ENCODE data around the gene MAST3. TPM values are rescaled to one million over a fixed set of nuclear protein-coding genes. Genes with fewer than 3 reads are reported as not detected.

The MAST3 gene
- total and polyA plus RNA-seq, 2 of the 13 experiments (the other 11 are each of a cell fraction or from before 2014, with no cell fraction given), result 4.1 to 4.6 TPM

- no peak for TF ChIP-seq NR2F1 (CRISPR knock-in tag; IDR thresholded peaks at IDR 0.05)
- TF ChIP-seq ZKSCAN5 (CRISPR knock-in tag; IDR thresholded peaks at IDR 0.05), result no peak
- no peak; the same call in 1 of the 2 replicates for TF ChIP-seq POLR2G (IDR thresholded peaks at IDR 0.05; ENCODE audit: low read depth, low read length)
- TF ChIP-seq ZNF577 (CRISPR knock-in tag; IDR thresholded peaks at IDR 0.05; ENCODE audit: borderline replicate concordance, low read depth), result no peak
- TF ChIP-seq NFIB (CRISPR knock-in tag; IDR thresholded peaks at IDR 0.05; ENCODE audit: borderline replicate concordance), result no peak
- no peak for TF ChIP-seq ZNF616 (CRISPR knock-in tag; IDR thresholded peaks at IDR 0.05; ENCODE audit: low read depth)
- TF ChIP-seq ZNF570 (CRISPR knock-in tag; IDR thresholded peaks at IDR 0.05; ENCODE audit: borderline replicate concordance), result no peak
- TF ChIP-seq ZBTB40 (IDR thresholded peaks at IDR 0.05), result no peak
- peak; percentile 48; the same call in 1 of the 2 replicates for TF ChIP-seq ZBTB40 (CRISPR knock-in tag; IDR thresholded peaks at IDR 0.05)
- no peak for TF ChIP-seq ZUFSP (CRISPR knock-in tag; IDR thresholded peaks at IDR 0.05; ENCODE audit: borderline replicate concordance)
- no peak for TF ChIP-seq DBP (CRISPR knock-in tag; IDR thresholded peaks at IDR 0.05; ENCODE audit: not compliant biosample characterization)
- no peak for TF ChIP-seq RFXANK (CRISPR knock-in tag; IDR thresholded peaks at IDR 0.05)
- peak; percentile 80 for TF ChIP-seq ZNF644 (CRISPR knock-in tag; IDR thresholded peaks at IDR 0.05; ENCODE audit: low read depth)
- no peak for TF ChIP-seq ZNF10 (CRISPR knock-in tag; IDR thresholded peaks at IDR 0.05; ENCODE audit: borderline replicate concordance, low read depth)
- TF ChIP-seq BRD4 (CRISPR knock-in tag; IDR thresholded peaks at IDR 0.05), result 0 out of 2 replicates have a peak, but pooled peaks have one; percentile 66
- peak; percentile 66 for TF ChIP-seq ZMYM4 (CRISPR knock-in tag; IDR thresholded peaks at IDR 0.05)
Measured at GRCh38 chr19:18135712-18136584, 38.4 kb downstream of the MAST3 start (continued).

All from HepG2 (cell line).